GM23248 (cell line): ENCODE data around the gene TELO2.

Experiments used
- EZH2 ChIP-seq: fragments of 200-600 bp; sonication (generic); IDR thresholded peaks from 2 replicates; pipeline ENCODE4 v1.6.1; 2018; ENCODE audit warnings: antibody characterized with exemption, mild to moderate bottlenecking; ENCODE audit not compliant: insufficient read depth, poor library complexity, severe bottlenecking
- EZH2phosphoT487 ChIP-seq: fragments of 200-600 bp; sonication (generic); IDR thresholded peaks from 2 replicates; pipeline ENCODE4 v1.6.1; 2018; ENCODE audit warnings: antibody characterized with exemption, moderate library complexity, mild to moderate bottlenecking, low read depth; ENCODE audit not compliant: insufficient read depth

GRCh38 chr16:1452530-1452929 is 40.6 kb upstream of the TELO2 start:
- TF ChIP-seq EZH2: no peak
- no peak for TF ChIP-seq EZH2phosphoT487
